ENCODE measurements around the gene ME2.

The ME2 gene

GRCh38 chr18:50973367-50974126 lies 94.6 kb downstream of the ME2 start:
- TF ChIP-seq TAF1 (IDR thresholded peaks at IDR 0.05; ENCODE audit: borderline replicate concordance, insufficient read depth, low read length) (no peak), SIN3A (IDR thresholded peaks at IDR 0.05; ENCODE audit: borderline replicate concordance, insufficient read depth, low read length) (no peak), POLR2AphosphoS5 (IDR thresholded peaks at IDR 0.05; ENCODE audit: low read depth, low read length) (no peak), REST (IDR thresholded peaks at IDR 0.05; ENCODE audit: insufficient read depth in 1 of 2, low read depth in 2 of 2, low read length in 2 of 2) (no peak), FOXP2 (optimal IDR thresholded peaks at IDR 0.05; ENCODE audit: borderline replicate concordance, extremely low read depth, extremely low read length, insufficient read depth) (no peak)

- TF ChIP-seq FOXP2 (optimal IDR thresholded peaks at IDR 0.05; ENCODE audit: borderline replicate concordance, extremely low read depth, extremely low read length, insufficient read depth) (no peak), SIN3A (IDR thresholded peaks at IDR 0.05; ENCODE audit: borderline replicate concordance, insufficient read depth, low read length) (no peak), REST (IDR thresholded peaks at IDR 0.05; ENCODE audit: insufficient read depth in 1 of 2, low read depth in 2 of 2, low read length in 2 of 2) (no peak), POLR2AphosphoS5 (IDR thresholded peaks at IDR 0.05; ENCODE audit: low read depth, low read length) (no peak), TAF1 (IDR thresholded peaks at IDR 0.05; ENCODE audit: borderline replicate concordance, insufficient read depth, low read length) (no peak)
Observed at GRCh38 chr18:50977037-50977760, 98.3 kb downstream of the ME2 start.

GRCh38 chr18:50981381-50981780 lies 102.5 kb downstream of the ME2 start:
- TF ChIP-seq FOXP2 (optimal IDR thresholded peaks at IDR 0.05; ENCODE audit: borderline replicate concordance, extremely low read depth, extremely low read length, insufficient read depth): no peak
- TF ChIP-seq TAF1 (IDR thresholded peaks at IDR 0.05; ENCODE audit: borderline replicate concordance, insufficient read depth, low read length): no peak
- TF ChIP-seq SIN3A (IDR thresholded peaks at IDR 0.05; ENCODE audit: borderline replicate concordance, insufficient read depth, low read length): no peak
- TF ChIP-seq POLR2AphosphoS5 (IDR thresholded peaks at IDR 0.05; ENCODE audit: low read depth, low read length): no peak
- no peak for TF ChIP-seq REST (IDR thresholded peaks at IDR 0.05; ENCODE audit: insufficient read depth in 1 of 2, low read depth in 2 of 2, low read length in 2 of 2)

GRCh38 chr18:50982086-50982801 lies 103.3 kb downstream of the ME2 start:
- TF ChIP-seq SIN3A (IDR thresholded peaks at IDR 0.05; ENCODE audit: borderline replicate concordance, insufficient read depth, low read length): no peak
- TF ChIP-seq POLR2AphosphoS5 (IDR thresholded peaks at IDR 0.05; ENCODE audit: low read depth, low read length): no peak
- TF ChIP-seq REST (IDR thresholded peaks at IDR 0.05; ENCODE audit: insufficient read depth in 1 of 2, low read depth in 2 of 2, low read length in 2 of 2): no peak
- no peak for TF ChIP-seq FOXP2 (optimal IDR thresholded peaks at IDR 0.05; ENCODE audit: borderline replicate concordance, extremely low read depth, extremely low read length, insufficient read depth)
- no peak for TF ChIP-seq TAF1 (IDR thresholded peaks at IDR 0.05; ENCODE audit: borderline replicate concordance, insufficient read depth, low read length)
